Measurements from ENCODE around the gene IL17RE. TPM values are rescaled to one million over a fixed set of nuclear protein-coding genes. Genes with fewer than 3 reads are reported as not detected.
"Not testable (repeated sequence)": the region's sequence is repeated elsewhere in the genome, so short reads cannot be mapped to it uniquely, and the experiment has no call there.

The IL17RE gene
- total RNA-seq, 1 donor = 3.1 TPM

GRCh38 chr3:9890249-9891071, 12.2 kb upstream of the IL17RE start, which contains the start of gene JAGN1:
Gene JAGN1, plus strand, starts transcription at chr3:9890610. Its CDS starts 113 bp downstream, at chr3:9890723.
- H3K4me3 ChIP-seq (ENCODE audit: low read depth, low read length) = peak within 1 kb of the TSS; percentile 93
- TF ChIP-seq CTCF (IDR thresholded peaks at IDR 0.05; ENCODE audit: insufficient read depth, low read length) = no peak
- DNase-seq (ENCODE audit: low read depth) = peak; percentile 90

DNA sequence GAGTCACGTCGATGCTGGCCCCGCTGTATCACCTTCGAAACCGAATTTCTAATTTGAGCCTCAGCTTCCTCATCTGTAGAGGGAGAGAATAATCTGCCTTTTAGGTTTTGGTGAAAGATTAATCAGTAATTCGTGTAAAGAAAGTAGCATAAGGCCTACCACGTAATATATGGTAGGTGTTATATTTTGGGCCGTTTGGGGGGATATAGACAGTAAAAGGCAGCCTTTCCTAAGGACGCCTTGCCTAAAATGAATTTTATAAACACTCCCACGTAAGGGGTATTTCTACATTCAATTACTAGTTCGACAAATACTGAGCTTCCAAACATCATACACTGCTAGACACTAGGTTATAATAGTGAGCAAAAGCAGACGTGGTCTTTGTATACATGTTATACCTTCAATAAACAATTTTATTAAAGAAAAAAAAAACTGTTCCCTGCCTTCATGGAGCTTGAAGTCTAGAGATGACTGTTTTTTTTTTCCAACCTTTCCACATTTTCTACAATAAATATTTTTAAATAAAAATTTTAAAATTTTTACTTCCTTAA, 11.5 kb upstream of the IL17RE start:
- DNase-seq (ENCODE audit: low read depth) = no peak
- H3K4me3 ChIP-seq (ENCODE audit: low read depth, low read length) = peak overlapping the region; percentile 93
- TF ChIP-seq CTCF (IDR thresholded peaks at IDR 0.05; ENCODE audit: insufficient read depth, low read length) = no peak

DNA sequence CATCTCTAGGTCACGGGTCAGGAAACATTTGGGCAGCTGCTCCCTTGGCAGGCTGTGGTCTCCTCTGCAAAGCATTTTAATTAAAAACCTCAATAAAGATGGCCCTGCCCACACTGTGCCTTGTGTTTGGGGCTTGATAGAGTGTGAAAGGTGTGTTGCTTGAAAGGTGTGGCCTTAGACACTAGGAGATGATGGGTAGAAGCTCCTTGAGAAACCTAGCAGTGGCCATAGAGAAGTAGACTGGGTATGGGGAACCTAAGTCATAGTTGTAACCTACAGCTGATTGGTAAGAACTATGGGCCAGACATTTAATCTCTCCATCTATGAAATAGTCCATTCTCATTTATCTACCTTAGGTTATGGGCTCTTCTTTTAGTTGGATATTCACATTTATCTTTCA, 8.9 kb upstream of the IL17RE start:
- no peak for DNase-seq (ENCODE audit: low read depth)
- no peak overlapping the region for H3K4me3 ChIP-seq (ENCODE audit: low read depth, low read length)
- no peak for TF ChIP-seq CTCF (IDR thresholded peaks at IDR 0.05; ENCODE audit: insufficient read depth, low read length)

GRCh38 chr3:9895715-9896114, 6.9 kb upstream of the IL17RE start:
- H3K4me3 ChIP-seq (ENCODE audit: low read depth, low read length); DNase-seq (ENCODE audit: low read depth): not testable (repeated sequence)

DNA sequence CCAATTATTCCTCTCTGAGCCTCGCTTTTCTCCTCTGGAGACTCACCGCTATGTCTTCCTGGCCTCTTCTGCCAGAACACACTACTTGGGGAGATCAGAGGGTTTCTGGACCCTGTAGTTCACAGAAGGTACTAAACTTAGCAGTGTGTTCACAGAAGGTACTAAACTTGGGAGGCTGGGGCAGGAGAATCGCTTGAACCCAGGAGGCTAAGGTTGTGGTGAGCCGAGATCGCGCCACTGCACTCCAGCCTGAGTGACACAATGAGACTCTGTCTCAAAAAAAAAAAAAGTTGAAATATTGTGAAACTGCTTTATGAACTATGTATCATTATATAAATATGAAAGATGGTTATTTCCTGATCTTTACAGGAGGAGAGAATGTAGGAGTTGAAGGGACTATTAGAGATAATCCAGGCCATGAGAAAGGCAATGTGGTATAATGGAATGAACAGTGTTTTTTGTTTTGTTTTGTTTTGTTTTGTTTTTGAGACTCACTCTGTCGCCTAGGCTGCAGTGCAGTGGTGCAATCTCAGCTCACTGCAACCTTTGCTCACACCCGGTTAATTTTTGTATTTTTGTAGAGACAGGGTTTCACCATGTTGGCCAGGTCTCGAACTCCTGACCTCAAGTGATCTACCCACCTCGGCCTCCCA, 5.8 kb upstream of the IL17RE start:
- not testable (repeated sequence) for DNase-seq (ENCODE audit: low read depth); H3K4me3 ChIP-seq (ENCODE audit: low read depth, low read length)

DNA sequence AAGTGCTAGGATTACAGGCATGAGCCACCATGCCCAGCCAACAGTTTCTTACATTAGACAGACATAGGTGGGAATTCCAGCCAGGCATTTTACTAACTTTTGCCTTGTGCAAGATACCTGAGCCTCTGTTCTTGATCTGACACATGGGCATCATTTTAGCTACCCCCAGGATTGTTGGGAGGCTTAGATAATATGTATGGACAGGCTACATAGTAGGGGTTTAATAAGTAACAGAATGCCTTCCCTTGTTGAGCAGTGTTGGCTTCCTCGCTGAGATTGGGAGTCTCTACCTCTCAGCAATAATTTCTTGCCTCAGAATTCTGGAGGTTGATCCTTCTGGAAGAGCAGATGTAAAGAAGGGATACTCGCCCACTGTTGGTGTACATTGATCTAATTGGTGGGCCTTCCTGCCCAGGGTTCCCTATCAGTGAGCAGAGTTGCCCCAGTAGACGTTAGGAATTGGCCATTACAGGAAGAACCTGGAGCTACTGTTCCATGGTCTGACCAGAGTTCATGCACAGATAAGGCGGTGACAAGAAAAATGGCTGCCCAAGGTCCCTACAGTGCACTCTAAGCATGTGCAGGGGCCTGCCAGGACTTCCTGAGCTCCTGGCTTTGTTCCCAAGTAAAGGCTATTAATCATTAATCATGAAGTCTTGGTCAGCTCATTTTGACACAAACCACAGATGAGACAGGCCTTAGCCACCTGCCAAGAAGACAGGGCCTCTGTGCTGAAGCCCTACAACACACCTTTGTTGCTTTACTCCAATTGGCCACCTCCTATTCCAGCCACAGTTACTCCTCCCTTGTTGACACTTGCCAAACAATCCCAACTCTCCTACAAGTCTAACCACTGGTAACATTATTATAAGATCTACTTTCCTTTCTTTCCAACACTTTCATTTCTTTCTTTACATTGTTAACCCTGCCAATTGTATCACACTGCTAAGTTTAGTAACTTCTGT, 5.0 kb upstream of the IL17RE start:
- peak; percentile 75 for DNase-seq (ENCODE audit: low read depth)
- TF ChIP-seq CTCF (IDR thresholded peaks at IDR 0.05; ENCODE audit: insufficient read depth, low read length) = no peak
- H3K4me3 ChIP-seq (ENCODE audit: low read depth, low read length) = no peak overlapping the region

DNA sequence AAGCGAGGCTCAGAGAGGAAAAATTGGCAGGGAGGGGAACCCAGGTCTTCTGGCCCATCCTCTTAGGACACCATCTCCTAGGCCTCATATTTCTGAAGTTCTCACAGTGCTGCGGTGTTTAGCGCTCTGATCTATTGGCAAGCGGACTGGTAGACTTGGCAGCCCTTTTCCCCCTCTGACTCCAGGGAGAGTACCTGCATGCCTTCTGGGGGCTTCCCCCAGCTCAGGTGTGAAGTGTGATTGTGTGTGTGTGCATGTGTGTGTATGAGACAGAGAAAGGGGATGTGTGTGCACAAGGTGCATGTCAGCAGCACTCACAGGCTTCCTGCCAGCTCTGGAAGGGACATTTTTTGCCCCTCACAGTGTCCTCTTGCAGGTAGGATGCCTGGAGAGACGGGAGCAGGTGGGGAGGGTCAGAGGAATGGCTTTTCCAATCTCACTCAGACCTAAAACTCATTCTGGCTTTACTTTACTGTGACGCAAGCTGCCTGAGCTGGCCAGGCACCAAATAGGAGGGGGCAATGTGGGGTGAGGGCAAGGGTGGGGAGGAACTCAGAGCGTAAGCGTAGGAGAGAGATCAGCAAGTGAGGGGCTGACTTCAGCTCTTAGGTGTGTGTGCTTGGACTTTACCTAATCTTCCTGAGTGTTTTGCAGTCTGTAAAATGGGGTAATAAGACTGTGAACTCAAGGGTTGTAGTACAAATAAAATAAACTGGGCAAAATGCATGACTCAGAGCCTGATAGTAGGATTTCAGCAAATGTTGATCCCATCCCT, 4.0 kb upstream of the IL17RE start:
- DNase-seq (ENCODE audit: low read depth) = no peak
- no peak overlapping the region for H3K4me3 ChIP-seq (ENCODE audit: low read depth, low read length)
- TF ChIP-seq CTCF (IDR thresholded peaks at IDR 0.05; ENCODE audit: insufficient read depth, low read length) = no peak
